ENCODE measurements around the gene MSH3. TPM values are rescaled to one million over a fixed set of nuclear protein-coding genes. Genes with fewer than 3 reads are reported as not detected.

Gene MSH3
- total and polyA plus RNA-seq, 12 donors: 2.6 to 15.1 (median 11.6) TPM

DNA sequence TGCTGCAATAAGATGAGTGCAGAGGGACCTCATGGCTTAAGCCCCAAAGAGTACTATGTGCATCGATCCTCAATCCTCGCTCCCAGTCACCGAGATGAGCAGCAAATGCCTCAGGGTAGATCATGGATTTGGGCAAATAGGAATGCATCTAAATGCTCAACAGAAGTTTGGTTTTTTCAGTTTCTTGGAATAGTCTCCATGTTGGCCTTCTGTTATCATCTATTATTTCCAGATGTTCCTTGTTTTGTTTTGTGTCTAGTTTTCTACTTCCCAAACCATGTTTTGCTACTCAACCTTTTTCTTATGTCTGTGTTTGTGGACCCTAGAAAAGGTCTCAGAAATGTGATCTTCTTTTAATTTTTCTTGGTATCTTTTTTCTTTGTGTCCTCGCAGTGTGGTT lies 262.2 kb downstream of the MSH3 start:
- DNase-seq (no peak), ATAC-seq (peak in 1 of 8 donors; percentile 27)
- Histone ChIP-seq H3K4me1 (peaks cover 0 to 8% (median 0%) of the 10 kb centered on the region in 9 donors), H3K27me3 (no peaks in the 10 kb centered on the region), H3K4me3 (no peak overlapping the region), H3K27ac (peak overlapping the region in 1 of 10 donors; percentile 19), H3K36me3 (no peaks in the 10 kb centered on the region), H3K9me3 (peaks cover 0 to 10% (median 0%) of the 10 kb centered on the region in 11 donors)
- TF ChIP-seq, protein P1, sequence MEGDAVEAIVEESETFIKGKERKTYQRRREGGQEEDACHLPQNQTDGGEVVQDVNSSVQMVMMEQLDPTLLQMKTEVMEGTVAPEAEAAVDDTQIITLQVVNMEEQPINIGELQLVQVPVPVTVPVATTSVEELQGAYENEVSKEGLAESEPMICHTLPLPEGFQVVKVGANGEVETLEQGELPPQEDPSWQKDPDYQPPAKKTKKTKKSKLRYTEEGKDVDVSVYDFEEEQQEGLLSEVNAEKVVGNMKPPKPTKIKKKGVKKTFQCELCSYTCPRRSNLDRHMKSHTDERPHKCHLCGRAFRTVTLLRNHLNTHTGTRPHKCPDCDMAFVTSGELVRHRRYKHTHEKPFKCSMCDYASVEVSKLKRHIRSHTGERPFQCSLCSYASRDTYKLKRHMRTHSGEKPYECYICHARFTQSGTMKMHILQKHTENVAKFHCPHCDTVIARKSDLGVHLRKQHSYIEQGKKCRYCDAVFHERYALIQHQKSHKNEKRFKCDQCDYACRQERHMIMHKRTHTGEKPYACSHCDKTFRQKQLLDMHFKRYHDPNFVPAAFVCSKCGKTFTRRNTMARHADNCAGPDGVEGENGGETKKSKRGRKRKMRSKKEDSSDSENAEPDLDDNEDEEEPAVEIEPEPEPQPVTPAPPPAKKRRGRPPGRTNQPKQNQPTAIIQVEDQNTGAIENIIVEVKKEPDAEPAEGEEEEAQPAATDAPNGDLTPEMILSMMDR (IDR thresholded peaks at IDR 0.05): no peak
- WGBS, 2 donors: 83 to 89% methylated on average over 4 of the region's 4 CpGs
- intact Hi-C loops (cut with DNase I): no loop called here

GRCh38 chr5:80917631-80918030 lies 263.2 kb downstream of the MSH3 start:
- no peaks in the 10 kb centered on the region for H3K36me3 ChIP-seq
- intact Hi-C loops (cut with DNase I): no loop called here
- no peaks in the 10 kb centered on the region for H3K27me3 ChIP-seq
- TF ChIP-seq, protein P1 (IDR thresholded peaks at IDR 0.05): no peak
- H3K27ac ChIP-seq: no peak overlapping the region
- peaks cover 0 to 3% (median 0%) of the 10 kb centered on the region in 11 donors for H3K9me3 ChIP-seq
- no peak for DNase-seq
- ATAC-seq: no peak
- H3K4me3 ChIP-seq: no peak overlapping the region
- peaks cover 0 to 8% (median 0%) of the 10 kb centered on the region in 9 donors for H3K4me1 ChIP-seq
- 86 to 89% methylated on average over 3 of the region's 3 CpGs for WGBS, 2 donors

- DNase-seq (no peak), ATAC-seq (no peak)
- TF ChIP-seq, protein P1 (IDR thresholded peaks at IDR 0.05): no peak
- H3K27ac ChIP-seq: no peak overlapping the region
- H3K9me3 ChIP-seq: no peaks in the 10 kb centered on the region
- 89 to 91% methylated on average over 6 of the region's 6 CpGs for WGBS, 2 donors
- no peak overlapping the region for H3K4me3 ChIP-seq
- no peaks in the 10 kb centered on the region for H3K36me3 ChIP-seq
- H3K27me3 ChIP-seq: no peaks in the 10 kb centered on the region
- H3K4me1 ChIP-seq: peaks cover 0 to 7% (median 0%) of the 10 kb centered on the region in 9 donors
- intact Hi-C loops (cut with DNase I): no loop called here
Measured at GRCh38 chr5:80919678-80920196, 265.3 kb downstream of the MSH3 start.

- ATAC-seq: no peak
- Histone ChIP-seq H3K36me3 (no peaks in the 10 kb centered on the region), H3K4me1 (peaks cover 0 to 7% (median 0%) of the 10 kb centered on the region in 9 donors), H3K4me3 (no peak overlapping the region), H3K9me3 (no peaks in the 10 kb centered on the region), H3K27ac (no peak overlapping the region), H3K27me3 (no peaks in the 10 kb centered on the region)
- TF ChIP-seq, protein P1 (IDR thresholded peaks at IDR 0.05): no peak
- DNase-seq: no peak
- intact Hi-C loops (cut with DNase I): no loop called here
Measured at GRCh38 chr5:80920333-80920732, 265.9 kb downstream of the MSH3 start.

All from heart right ventricle (tissue), 16 donors.